Hematopoietic multipotent progenitor cell treated with erythropoietin and hydrocortisone succinate and interleukin-3 and kit ligand, for 15 days (in vitro differentiated cells): ENCODE data around the gene NHLH2.
A peak's percentile ranks its signal among the peaks of the same experiment; 100 is the strongest.

Source experiments
- DNase-seq: peaks from one replicate; pipeline ENCODE4 v3.0.0-alpha.2; 2015; ENCODE audit warnings: low spot score

The NHLH2 gene

DNA sequence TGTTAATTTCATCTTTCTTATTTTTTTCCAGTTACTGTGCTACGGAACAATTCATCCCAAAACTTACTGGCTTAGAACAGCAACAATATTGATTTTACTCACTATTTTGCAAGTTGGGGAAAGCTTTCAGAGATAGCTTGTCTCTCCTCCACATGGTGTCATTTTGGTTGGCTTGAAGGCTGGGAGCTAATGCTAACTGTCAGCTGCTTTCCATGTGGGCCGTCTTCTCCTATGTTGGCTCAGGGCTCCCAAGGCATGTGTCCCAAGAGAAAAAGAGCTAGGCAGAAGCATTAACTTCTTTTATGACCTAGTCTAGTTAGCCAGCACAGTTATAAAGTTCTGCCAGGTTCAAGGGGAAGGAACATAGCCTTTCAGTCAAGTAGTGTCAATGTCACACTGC, 38.5 kb downstream of the NHLH2 start:
- DNase-seq, result no peak

DNA sequence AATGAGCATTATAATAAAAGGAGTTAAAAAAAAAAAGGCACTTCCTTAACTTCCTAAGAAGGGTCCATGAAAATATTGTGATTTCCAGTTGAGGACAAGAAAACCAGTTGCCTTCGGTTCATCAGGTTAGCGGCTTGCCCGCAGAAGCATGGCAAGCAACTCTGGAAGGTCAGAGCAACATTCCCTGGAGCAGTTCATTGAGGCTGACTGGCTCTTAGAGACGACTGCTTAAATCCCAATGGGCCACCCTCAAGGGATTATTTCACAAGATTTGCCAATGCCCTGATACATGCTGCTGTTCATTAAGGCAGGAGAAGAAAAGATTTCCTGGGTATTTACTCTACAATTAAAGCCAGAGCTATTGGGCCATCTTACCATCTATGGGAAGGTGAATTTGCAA, 43.4 kb downstream of the NHLH2 start:
- DNase-seq, result no peak

DNA sequence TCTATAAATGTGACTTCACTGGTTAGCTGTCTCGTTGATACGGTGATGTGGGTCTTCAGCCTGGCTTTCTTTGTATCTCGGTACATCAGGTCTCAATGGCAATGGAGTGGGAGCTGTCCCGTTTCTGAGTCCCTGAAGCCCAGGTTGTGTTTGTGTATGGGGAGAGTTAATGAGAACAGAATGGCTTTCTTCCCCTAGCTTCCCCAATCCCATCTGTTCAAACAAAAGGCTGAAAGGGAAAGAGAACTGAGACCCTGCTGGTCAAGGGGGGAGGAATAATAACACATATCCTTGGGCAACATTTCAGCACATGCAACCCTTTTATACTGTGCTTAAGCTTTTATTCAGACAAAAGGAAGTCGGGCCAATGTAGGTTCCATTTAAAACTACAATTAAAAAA, 44.0 kb downstream of the NHLH2 start:
- no peak for DNase-seq

DNA sequence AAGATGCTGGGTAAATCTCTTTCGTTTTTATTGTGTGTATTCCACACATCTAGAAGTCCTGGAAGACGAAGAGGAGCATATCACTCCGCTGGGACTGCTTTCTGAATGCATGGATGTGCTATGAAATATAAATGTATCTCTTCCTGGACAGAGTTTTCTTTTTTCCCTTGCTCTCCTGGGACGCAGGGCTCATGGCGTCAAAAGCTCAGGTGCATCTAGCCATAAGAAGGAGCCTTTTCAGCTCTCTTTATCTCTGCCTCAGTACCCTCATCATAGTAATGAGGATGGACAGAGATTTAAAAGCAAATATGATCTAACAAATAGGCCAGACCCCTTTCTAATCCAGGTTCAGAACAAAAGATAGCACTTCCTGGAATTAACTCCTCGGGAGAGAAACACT, 44.9 kb downstream of the NHLH2 start:
- no peak for DNase-seq

DNA sequence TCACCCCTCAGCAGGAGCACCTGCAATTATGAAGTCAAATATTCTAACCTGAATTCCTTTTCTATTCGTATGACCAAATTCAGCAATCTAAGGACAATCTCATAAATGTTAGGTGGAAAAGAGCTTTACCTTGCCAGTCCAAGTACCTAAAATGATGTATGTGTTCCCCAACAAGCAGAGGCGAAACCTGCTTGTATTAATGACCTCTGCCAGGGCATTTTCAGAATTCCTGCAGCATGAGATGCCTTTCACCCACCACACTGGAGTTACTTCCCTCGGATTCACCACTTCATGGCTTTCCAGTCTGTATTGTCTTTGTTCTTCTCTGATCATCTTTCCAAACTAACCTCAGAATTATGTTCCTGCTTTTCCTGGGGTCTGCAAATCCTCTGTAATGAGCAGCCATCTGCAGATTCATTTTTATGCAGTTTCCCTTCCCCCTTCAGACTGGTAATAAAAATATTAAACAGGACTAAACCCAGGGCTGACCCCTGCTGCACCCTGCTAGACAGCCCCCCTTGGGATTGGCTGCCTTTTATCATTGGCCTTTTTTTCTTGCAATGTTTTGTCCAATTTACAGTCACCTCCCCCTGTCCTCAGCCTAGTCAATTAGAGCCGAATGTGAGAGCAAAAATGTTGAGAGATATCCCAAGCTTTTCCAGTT, 45.8 kb downstream of the NHLH2 start:
- DNase-seq, result no peak

DNA sequence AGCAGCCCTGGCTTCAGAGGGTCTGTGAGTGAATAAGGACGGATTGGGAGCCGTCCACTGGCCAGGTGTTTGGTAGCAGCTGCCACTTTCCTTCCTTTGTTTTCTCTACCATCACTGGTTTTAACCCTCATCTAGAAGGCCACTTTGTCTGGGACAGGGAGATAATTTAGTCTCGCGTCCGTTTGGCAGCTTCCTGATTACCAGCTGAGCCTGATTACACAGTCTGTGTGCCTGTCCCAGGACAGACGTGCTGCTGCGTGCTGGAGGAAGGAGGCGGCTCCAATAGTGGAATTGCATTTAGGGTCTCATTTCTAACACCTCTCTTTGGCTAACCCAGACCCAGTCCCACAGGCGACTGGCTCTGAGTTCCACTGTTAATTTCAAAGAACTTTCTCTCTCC, 47.8 kb downstream of the NHLH2 start:
- DNase-seq, result peak; percentile 6

DNA sequence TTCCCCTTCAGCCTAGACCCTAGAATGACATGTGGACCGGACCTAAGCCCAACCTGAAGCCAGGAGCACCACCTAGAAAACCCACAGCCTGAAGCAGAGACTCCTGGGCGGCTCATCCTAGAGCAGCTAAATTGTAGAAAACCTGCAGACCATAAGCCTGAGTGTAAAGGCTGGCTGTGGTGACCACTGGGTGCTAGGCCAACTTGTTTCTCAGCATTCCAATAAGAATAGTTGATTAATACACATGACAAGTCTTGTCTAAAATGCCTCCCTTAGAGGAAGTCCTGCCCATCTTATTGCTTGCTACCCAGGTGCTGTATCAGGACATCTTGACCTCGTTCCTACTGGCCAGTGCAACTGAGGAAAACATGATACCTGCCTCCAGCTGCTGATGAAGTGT, 49.1 kb downstream of the NHLH2 start:
- DNase-seq, result no peak

DNA sequence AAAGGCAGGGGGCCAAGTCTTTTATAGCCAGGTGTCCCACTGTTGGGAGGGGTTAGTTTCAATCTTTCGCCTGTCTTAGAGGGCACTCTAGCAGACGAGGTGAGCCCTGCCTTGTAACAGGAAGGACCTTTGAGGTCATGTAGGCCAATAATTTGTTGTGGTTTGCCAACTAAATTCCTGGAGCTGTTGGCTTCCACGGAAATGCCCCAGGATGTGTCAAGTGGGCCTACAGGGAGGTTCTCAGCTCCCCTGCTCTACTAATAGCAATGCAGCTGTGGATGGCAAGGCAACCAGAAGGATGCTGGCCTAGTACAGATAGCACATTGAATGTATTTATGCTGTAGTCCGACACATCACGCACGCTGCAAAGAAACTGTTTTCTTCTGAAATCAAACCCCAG, 50.1 kb downstream of the NHLH2 start:
- no peak for DNase-seq

DNA sequence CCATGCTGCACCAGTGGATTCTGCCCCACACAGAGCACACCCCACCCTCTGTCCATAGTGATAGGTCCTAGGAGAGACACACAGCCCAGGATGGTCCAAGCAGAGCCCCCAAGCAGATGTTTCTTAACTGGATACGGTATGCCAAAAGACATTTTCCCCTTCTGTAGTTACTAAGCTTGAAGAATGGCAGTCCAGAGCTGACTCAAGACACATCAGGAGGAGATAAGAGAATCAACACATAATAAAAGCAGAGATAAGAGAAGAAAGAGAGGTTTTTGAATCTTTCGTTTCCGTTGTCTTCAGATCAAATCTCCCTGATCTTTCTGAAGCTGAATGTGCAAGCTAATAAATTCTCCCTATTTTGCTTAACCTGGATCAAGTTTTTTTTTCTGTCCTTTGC, 50.6 kb downstream of the NHLH2 start:
- no peak for DNase-seq
